ENCODE data around the gene RAB39A.

- TF ChIP-seq, protein P1, sequence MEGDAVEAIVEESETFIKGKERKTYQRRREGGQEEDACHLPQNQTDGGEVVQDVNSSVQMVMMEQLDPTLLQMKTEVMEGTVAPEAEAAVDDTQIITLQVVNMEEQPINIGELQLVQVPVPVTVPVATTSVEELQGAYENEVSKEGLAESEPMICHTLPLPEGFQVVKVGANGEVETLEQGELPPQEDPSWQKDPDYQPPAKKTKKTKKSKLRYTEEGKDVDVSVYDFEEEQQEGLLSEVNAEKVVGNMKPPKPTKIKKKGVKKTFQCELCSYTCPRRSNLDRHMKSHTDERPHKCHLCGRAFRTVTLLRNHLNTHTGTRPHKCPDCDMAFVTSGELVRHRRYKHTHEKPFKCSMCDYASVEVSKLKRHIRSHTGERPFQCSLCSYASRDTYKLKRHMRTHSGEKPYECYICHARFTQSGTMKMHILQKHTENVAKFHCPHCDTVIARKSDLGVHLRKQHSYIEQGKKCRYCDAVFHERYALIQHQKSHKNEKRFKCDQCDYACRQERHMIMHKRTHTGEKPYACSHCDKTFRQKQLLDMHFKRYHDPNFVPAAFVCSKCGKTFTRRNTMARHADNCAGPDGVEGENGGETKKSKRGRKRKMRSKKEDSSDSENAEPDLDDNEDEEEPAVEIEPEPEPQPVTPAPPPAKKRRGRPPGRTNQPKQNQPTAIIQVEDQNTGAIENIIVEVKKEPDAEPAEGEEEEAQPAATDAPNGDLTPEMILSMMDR (IDR thresholded peaks at IDR 0.05), result no peak
- no peak for TF ChIP-seq EP300 (IDR thresholded peaks at IDR 0.05; ENCODE audit: low read depth)
- TF ChIP-seq POLR2A (IDR thresholded peaks at IDR 0.05), result no peak
Observed at GRCh38 chr11:107963091-107963490, 34.8 kb downstream of the RAB39A start.

All from transverse colon (tissue), 3 donors.